Aorta (tissue), 5 donors: Measurements from ENCODE around the gene ID2. TPM values are rescaled to one million over a fixed set of nuclear protein-coding genes. Genes with fewer than 3 reads are reported as not detected.
A peak's percentile ranks its signal among the peaks of the same experiment; 100 is the strongest.

ENCODE experiments used
- ATAC-seq: fragments of 200-7000 bp; cut with Tn5 transposase; one replicate; pipeline ENCODE4 v1.9.1; 2022; ENCODE audit warnings: moderate library complexity; ENCODE audit not compliant: low FRiP score
- DNase-seq, 2 donors: peaks; one replicate each; pipeline ENCODE4 v3.0.0-alpha.2; 2020
- H3K27ac ChIP-seq, 2 donors: one replicate each; pipeline ENCODE4 v1.5.1; 2013; ENCODE audit warnings: low read length in 2 of 2, mild to moderate bottlenecking in 2 of 2, moderate library complexity in 2 of 2, control low read depth in 1 of 2, inconsistent platforms in 1 of 2, low read depth in 1 of 2
- H3K27me3 ChIP-seq, 2 donors: one replicate each; pipeline ENCODE4 v1.6.1; 2013; ENCODE audit warnings: control low read depth in 1 of 2, low read length in 1 of 2, mild to moderate bottlenecking in 1 of 2, moderate library complexity in 1 of 2; ENCODE audit not compliant: insufficient read depth in 2 of 2, control insufficient read depth in 1 of 2
- H3K36me3 ChIP-seq, 2 donors: one replicate each; pipeline ENCODE4 v1.6.1; 2013; ENCODE audit warnings: control low read depth in 1 of 2, low read length in 1 of 2, mild to moderate bottlenecking in 1 of 2; ENCODE audit not compliant: insufficient read depth in 2 of 2, control insufficient read depth in 1 of 2
- H3K4me1 ChIP-seq, 2 donors: one replicate each; pipeline ENCODE4 v1.6.1; 2013; ENCODE audit warnings: low read length in 2 of 2, control low read depth in 1 of 2, mild to moderate bottlenecking in 1 of 2, moderate library complexity in 1 of 2; ENCODE audit not compliant: insufficient read depth in 2 of 2, control insufficient read depth in 1 of 2
- H3K4me3 ChIP-seq, 2 donors: one replicate each; pipeline ENCODE4 v1.5.1; 2013; ENCODE audit warnings: low read length in 2 of 2, control low read depth in 1 of 2, mild to moderate bottlenecking in 1 of 2
- H3K9me3 ChIP-seq: one replicate; pipeline ENCODE4 v1.6.1; 2013; ENCODE audit warnings: mild to moderate bottlenecking, low read length; ENCODE audit not compliant: control insufficient read depth
- WGBS, 2 donors: extraction: QIAGEN DNeasy Blood & Tissue Kit; methylation state at CpG; one replicate each; pipeline ENCODE4 v1.1.7; 2013; 5-methylcytosine and 5-hydroxymethylcytosine counted together
- intact Hi-C, 2 donors: fragments of 100-400 bp; cut with DNase I; formaldehyde crosslinking; loops; one replicate each; pipeline versions ENCODE4 v1.14.2 to v1.15.0; 2022
- polyA plus RNA-seq, 2 donors: library from polyadenylated mRNA; stranded (reverse); fragments of 200-250 nt; gene quantifications; one replicate each; pipeline ENCODE4 v1.2.3, GENCODE V29; 2013
- total RNA-seq, 2 donors: library from RNA; stranded (reverse); fragmentation: NEBNext Ultra II Directional; extraction: Animal tissue kit (Norgen Biotek cat#: 25700); gene quantifications; one replicate each; pipeline ENCODE4 v1.2.1, GENCODE V29; 2021
- donor health status: healthy with polysubstance abuse.
- donor health status: Bipolar disorder and iron deficiency.
- donor health status: DM: no; HTN: no; CAD: no.
- donor health status: DM: no; HTN: no; CAD: no.
- donor health status: DM: yes; HTN: yes; CAD: no.

Gene ID2
- total and polyA plus RNA-seq, 4 donors: 159 to 322 (median 203) TPM

- WGBS, 2 donors: 82 to 85% methylated on average over 8 of the region's 8 CpGs
- intact Hi-C loops: loop anchor here in 1 of 2 donors (10.0 kb wide), 1 partner anchor 126 kb away; no protein-coding TSS in a partner anchor
- Histone ChIP-seq H3K4me3 (no peak overlapping the region), H3K9me3 (no peaks in the 10 kb centered on the region), H3K4me1 (peaks cover 0 to 4% of the 10 kb centered on the region in 2 donors), H3K27me3 (no peaks in the 10 kb centered on the region), H3K27ac (no peak overlapping the region), H3K36me3 (no peaks in the 10 kb centered on the region)
- DNase-seq (no peak), ATAC-seq (no peak)
These were observed 10.7 kb upstream of the ID2 start for GRCh38 chr2:8671176-8671575.

GRCh38 chr2:8671802-8672201 lies 10.1 kb upstream of the ID2 start:
- Histone ChIP-seq H3K4me1 (peaks cover 0 to 4% of the 10 kb centered on the region in 2 donors), H3K27ac (no peak overlapping the region), H3K9me3 (no peaks in the 10 kb centered on the region), H3K27me3 (no peaks in the 10 kb centered on the region), H3K36me3 (no peaks in the 10 kb centered on the region), H3K4me3 (no peak overlapping the region)
- ATAC-seq (no peak), DNase-seq (no peak)
- WGBS, 2 donors: 95 to 96% methylated on average over 3 of the region's 3 CpGs
- intact Hi-C loops: loop anchor here in 1 of 2 donors (10.0 kb wide), 1 partner anchor 127 kb away; no protein-coding TSS in a partner anchor

GRCh38 chr2:8672940-8673339 lies 8.9 kb upstream of the ID2 start:
- DNase-seq: no peak
- 71 to 77% methylated on average over 3 of the region's 3 CpGs for WGBS, 2 donors
- no peak overlapping the region for H3K27ac ChIP-seq
- H3K36me3 ChIP-seq: no peaks in the 10 kb centered on the region
- H3K27me3 ChIP-seq: no peaks in the 10 kb centered on the region
- no peak overlapping the region for H3K4me3 ChIP-seq
- intact Hi-C loops: loop anchor here in 1 of 2 donors (10.0 kb wide), 1 partner anchor 128 kb away; no protein-coding TSS in a partner anchor
- peaks cover 0 to 4% of the 10 kb centered on the region in 2 donors for H3K4me1 ChIP-seq
- H3K9me3 ChIP-seq: no peaks in the 10 kb centered on the region
- no peak for ATAC-seq

GRCh38 chr2:8673381-8673780 lies 8.5 kb upstream of the ID2 start:
- intact Hi-C loops: loop anchor here in 1 of 2 donors (10.0 kb wide), 1 partner anchor 129 kb away; no protein-coding TSS in a partner anchor
- H3K4me3 ChIP-seq: no peak overlapping the region
- no peaks in the 10 kb centered on the region for H3K27me3 ChIP-seq
- H3K27ac ChIP-seq: no peak overlapping the region
- ATAC-seq (no peak), DNase-seq (no peak)
- no peaks in the 10 kb centered on the region for H3K9me3 ChIP-seq
- H3K4me1 ChIP-seq: peaks cover 0 to 4% of the 10 kb centered on the region in 2 donors
- H3K36me3 ChIP-seq: no peaks in the 10 kb centered on the region
- WGBS, 2 donors: 93 to 98% methylated on average over 3 of the region's 3 CpGs

GRCh38 chr2:8674420-8675009 lies 7.3 kb upstream of the ID2 start:
- Histone ChIP-seq H3K4me1 (no peaks in the 10 kb centered on the region), H3K4me3 (no peak overlapping the region), H3K9me3 (no peaks in the 10 kb centered on the region), H3K36me3 (no peaks in the 10 kb centered on the region), H3K27ac (no peak overlapping the region), H3K27me3 (no peaks in the 10 kb centered on the region)
- WGBS, 2 donors: 98% methylated on average over 8 of the region's 8 CpGs
- no peak for DNase-seq
- intact Hi-C loops: loop anchor here (5.0 to 10.0 kb wide), 2 partner anchors 130 to 132 kb away; no protein-coding TSS in a partner anchor
- ATAC-seq: no peak

- H3K36me3 ChIP-seq: no peaks in the 10 kb centered on the region
- H3K4me1 ChIP-seq: no peaks in the 10 kb centered on the region
- no peaks in the 10 kb centered on the region for H3K9me3 ChIP-seq
- H3K4me3 ChIP-seq: no peak overlapping the region
- peak overlapping the region in 1 of 2 donors; percentile 35 for H3K27ac ChIP-seq
- H3K27me3 ChIP-seq: no peaks in the 10 kb centered on the region
- intact Hi-C loops: loop anchor here (5.0 to 10.0 kb wide), 2 partner anchors 131 to 133 kb away; no protein-coding TSS in a partner anchor
- no peak for DNase-seq
- no peak for ATAC-seq
- 92% methylated on average over 5 of the region's 5 CpGs for WGBS, 2 donors
These were observed 6.3 kb upstream of the ID2 start for GRCh38 chr2:8675543-8675942.

- H3K27me3 ChIP-seq: no peaks in the 10 kb centered on the region
- H3K27ac ChIP-seq: peak overlapping the region; percentile 92 to 98
- DNase-seq: peak; percentile 94 to 96
- no peaks in the 10 kb centered on the region for H3K36me3 ChIP-seq
- WGBS, 2 donors: 9 to 13% methylated on average over 41 to 51 of the region's 51 CpGs
- H3K9me3 ChIP-seq: no peaks in the 10 kb centered on the region
- intact Hi-C loops: loop anchor here (5.0 to 10.0 kb wide), 2 partner anchors 132 to 134 kb away; no protein-coding TSS in a partner anchor
- no peaks in the 10 kb centered on the region for H3K4me1 ChIP-seq
- H3K4me3 ChIP-seq: peak overlapping the region; percentile 53 to 91
- peak; percentile 87 for ATAC-seq
These were observed 5.5 kb upstream of the ID2 start for GRCh38 chr2:8676191-8676920.

- peaks cover 0 to 2% of the 10 kb centered on the region in 2 donors for H3K27me3 ChIP-seq
- no peaks in the 10 kb centered on the region for H3K36me3 ChIP-seq
- H3K27ac ChIP-seq: peak overlapping the region; percentile 92 to 98
- H3K4me1 ChIP-seq: no peaks in the 10 kb centered on the region
- ATAC-seq: peak; percentile 0
- peak overlapping the region; percentile 53 to 91 for H3K4me3 ChIP-seq
- WGBS, 2 donors: 1% methylated on average over 35 of the region's 35 CpGs
- DNase-seq: no peak
- intact Hi-C loops: loop anchor here (5.0 to 10.0 kb wide), 2 partner anchors 132 to 135 kb away; no protein-coding TSS in a partner anchor
- H3K9me3 ChIP-seq: no peaks in the 10 kb centered on the region
These were observed 4.8 kb upstream of the ID2 start for GRCh38 chr2:8676921-8677645.
